PC-3 (cell line): ENCODE results near the gene PAIP1.

ENCODE experiments used
- EZH2 ChIP-seq: fragments of 300-600 bp; sonication (generic); IDR thresholded peaks from one replicate; pipeline ENCODE4 v1.6.1; 2017; ENCODE audit warnings: antibody characterized with exemption, mild to moderate bottlenecking, low read length; ENCODE audit not compliant: unreplicated experiment
- TF ChIP-seq, protein P1 (sequence below): fragments of 300-600 bp; sonication (generic); conservative IDR thresholded peaks from 2 replicates; pipeline ENCODE4 v1.5.1; 2017; ENCODE audit warnings: antibody characterized with exemption, low read depth, mild to moderate bottlenecking, low read length

DNA sequence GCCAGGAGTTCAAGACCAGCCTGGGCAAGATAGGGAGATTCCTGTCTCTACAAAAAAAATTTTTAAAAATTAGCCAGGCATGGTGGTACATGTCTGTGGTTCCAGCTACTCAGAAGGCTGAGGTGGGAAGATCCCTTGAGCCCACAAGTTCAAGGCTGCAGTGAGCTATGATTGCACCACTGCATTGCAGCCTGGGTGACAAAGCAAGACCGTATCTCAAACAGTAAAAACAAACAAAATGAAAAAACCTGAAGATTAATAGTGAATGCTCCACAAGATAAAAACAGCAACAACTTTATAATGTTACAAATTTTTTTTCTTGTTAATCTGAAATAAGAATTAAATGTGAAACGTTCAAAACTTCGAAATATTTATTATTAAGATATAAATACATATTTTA, 70.5 kb downstream of the PAIP1 start:
- TF ChIP-seq, protein P1, sequence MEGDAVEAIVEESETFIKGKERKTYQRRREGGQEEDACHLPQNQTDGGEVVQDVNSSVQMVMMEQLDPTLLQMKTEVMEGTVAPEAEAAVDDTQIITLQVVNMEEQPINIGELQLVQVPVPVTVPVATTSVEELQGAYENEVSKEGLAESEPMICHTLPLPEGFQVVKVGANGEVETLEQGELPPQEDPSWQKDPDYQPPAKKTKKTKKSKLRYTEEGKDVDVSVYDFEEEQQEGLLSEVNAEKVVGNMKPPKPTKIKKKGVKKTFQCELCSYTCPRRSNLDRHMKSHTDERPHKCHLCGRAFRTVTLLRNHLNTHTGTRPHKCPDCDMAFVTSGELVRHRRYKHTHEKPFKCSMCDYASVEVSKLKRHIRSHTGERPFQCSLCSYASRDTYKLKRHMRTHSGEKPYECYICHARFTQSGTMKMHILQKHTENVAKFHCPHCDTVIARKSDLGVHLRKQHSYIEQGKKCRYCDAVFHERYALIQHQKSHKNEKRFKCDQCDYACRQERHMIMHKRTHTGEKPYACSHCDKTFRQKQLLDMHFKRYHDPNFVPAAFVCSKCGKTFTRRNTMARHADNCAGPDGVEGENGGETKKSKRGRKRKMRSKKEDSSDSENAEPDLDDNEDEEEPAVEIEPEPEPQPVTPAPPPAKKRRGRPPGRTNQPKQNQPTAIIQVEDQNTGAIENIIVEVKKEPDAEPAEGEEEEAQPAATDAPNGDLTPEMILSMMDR = no peak
- no peak for TF ChIP-seq EZH2
